BJ (cell line): ENCODE results near the gene SRSF1. TPM values are rescaled to one million over a fixed set of nuclear protein-coding genes. Genes with fewer than 3 reads are reported as not detected.

Experiments used
- CTCF ChIA-PET: fragments of 350-600 bp; formaldehyde crosslinking; extraction: SDS; loops from one replicate; lab custom pipeline; 2021; ENCODE audit warnings: antibody characterized with exemption, inconsistent platforms; lab: Yijun Ruan, JAX
- POLR2A ChIA-PET: fragments of 300-600 bp; sonication (Branson Sonifier 250); formaldehyde crosslinking; extraction: SDS; loops from one replicate; lab custom pipeline; 2021; ENCODE audit warnings: antibody characterized with exemption; lab: Charles Lee
- DNase-seq: peaks from one replicate; pipeline ENCODE4 v3.0.0-alpha.2; 2011; ENCODE audit warnings: low read depth
- H3K27me3 ChIP-seq: 2 replicates; pipeline ENCODE4 v1.6.0; 2011; ENCODE audit warnings: low read length; ENCODE audit not compliant: control insufficient read depth, insufficient read depth
- H3K36me3 ChIP-seq: 2 replicates; pipeline ENCODE4 v1.5.1; 2011; ENCODE audit warnings: low read length; ENCODE audit not compliant: control insufficient read depth, insufficient read depth
- H3K4me3 ChIP-seq: 2 replicates; pipeline ENCODE4 v1.5.1; 2011; ENCODE audit warnings: low read depth, mild to moderate bottlenecking, control low read depth, low read length
- CTCF ChIP-seq: IDR thresholded peaks from 2 replicates; pipeline ENCODE4 v1.5.1; 2011; ENCODE audit warnings: low read depth, mild to moderate bottlenecking, control low read depth, inconsistent platforms, low read length, moderate library complexity; ENCODE audit not compliant: insufficient read depth
- polyA plus RNA-seq: library from polyadenylated mRNA; depleted of rRNA; stranded (reverse); fragments of >200 nt; gene quantifications from 2 replicates; pipeline ENCODE4 v1.2.3, GENCODE V29; 2011

The SRSF1 gene
- polyA plus RNA-seq, 1 experiment, result 236 TPM

- H3K36me3 ChIP-seq, result peaks cover 5% of the 10 kb centered on the region; the same call in 1 of the 2 replicates
- ChIA-PET CTCF (interaction anchor here (0.8 to 1.3 kb wide), 4 partner anchors 13 to 104 kb away, joined by 4 to 5 read pairs (median 4); no protein-coding TSS in a partner anchor), POLR2A (interaction anchor here (0.6 kb wide), 2 partner anchors 93 to 102 kb away, joined by 8 to 14 read pairs; no protein-coding TSS in a partner anchor)
- DNase-seq, result no peak
- H3K27me3 ChIP-seq, result no peaks in the 10 kb centered on the region
- TF ChIP-seq CTCF, result no peak
- H3K4me3 ChIP-seq, result no peak overlapping the region
Measured at GRCh38 chr17:57983446-57983845, 23.6 kb downstream of the SRSF1 start.

GRCh38 chr17:57982452-57983170 is 24.4 kb downstream of the SRSF1 start:
- POLR2A ChIA-PET, result interaction anchor here (0.6 kb wide), 1 partner anchor 101 kb away, joined by 14 read pairs; no protein-coding TSS in a partner anchor
- no peak overlapping the region for H3K4me3 ChIP-seq
- H3K36me3 ChIP-seq, result peaks cover 5% of the 10 kb centered on the region; the same call in 1 of the 2 replicates
- no peak for DNase-seq
- no peaks in the 10 kb centered on the region for H3K27me3 ChIP-seq
- CTCF ChIA-PET, result interaction anchor here (0.6 to 1.7 kb wide), 9 partner anchors 8 to 139 kb away, joined by 3 to 7 read pairs (median 4); no protein-coding TSS in a partner anchor
- no peak for TF ChIP-seq CTCF

GRCh38 chr17:57980522-57980921 is 26.5 kb downstream of the SRSF1 start:
- POLR2A ChIA-PET, result no interaction called here
- DNase-seq, result no peak
- no peaks in the 10 kb centered on the region for H3K27me3 ChIP-seq
- H3K4me3 ChIP-seq, result no peak overlapping the region
- CTCF ChIA-PET, result interaction anchor here (1.1 to 1.4 kb wide), 3 partner anchors 9 to 112 kb away, joined by 4 to 7 read pairs (median 4); no protein-coding TSS in a partner anchor
- TF ChIP-seq CTCF, result no peak
- H3K36me3 ChIP-seq, result peaks cover 10% of the 10 kb centered on the region

DNA sequence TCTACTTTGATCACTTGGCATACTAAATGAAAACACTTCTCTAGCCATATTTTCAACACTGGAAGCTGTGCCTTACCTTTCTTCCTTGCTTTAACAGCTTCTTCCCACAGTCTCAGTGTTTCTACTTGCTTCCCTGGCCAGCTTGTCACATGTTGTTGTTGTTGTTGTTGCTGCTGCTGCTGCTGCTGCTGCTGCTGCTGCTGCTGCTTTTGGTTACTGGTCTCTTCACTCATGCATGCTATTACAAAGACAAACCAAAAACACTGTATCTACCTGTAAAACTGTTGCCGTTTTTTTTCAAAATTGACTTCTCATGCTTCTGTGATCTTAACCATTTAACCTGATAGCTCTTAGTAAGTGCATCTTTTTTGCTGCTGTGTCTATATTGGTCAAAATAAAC is 28.0 kb downstream of the SRSF1 start:
- no peak for DNase-seq
- POLR2A ChIA-PET, result no interaction called here
- TF ChIP-seq CTCF, result no peak
- Histone ChIP-seq H3K27me3 (no peaks in the 10 kb centered on the region), H3K36me3 (peaks cover 12% of the 10 kb centered on the region), H3K4me3 (no peak overlapping the region)
- CTCF ChIA-PET, result interaction anchor here (0.9 to 1.7 kb wide), 3 partner anchors 9 to 121 kb away, joined by 4 read pairs; no protein-coding TSS in a partner anchor

- CTCF ChIA-PET, result interaction anchor here (0.8 to 1.6 kb wide), 4 partner anchors 18 to 115 kb away, joined by 3 to 5 read pairs (median 4); no protein-coding TSS in a partner anchor
- DNase-seq, result no peak
- H3K36me3 ChIP-seq, result peaks cover 12% of the 10 kb centered on the region
- no peak overlapping the region for H3K4me3 ChIP-seq
- POLR2A ChIA-PET, result interaction anchor here (1.1 kb wide), 1 partner anchor 107 kb away, joined by 3 read pairs; no protein-coding TSS in a partner anchor
- H3K27me3 ChIP-seq, result no peaks in the 10 kb centered on the region
- TF ChIP-seq CTCF, result no peak
Measured at GRCh38 chr17:57976594-57976993, 30.5 kb downstream of the SRSF1 start.
